HFFc6 (cell line): ENCODE results near the gene ARHGAP45. TPM values are rescaled to one million over a fixed set of nuclear protein-coding genes. Genes with fewer than 3 reads are reported as not detected.

ENCODE experiments used
- DNase-seq: peaks from one replicate; pipeline ENCODE4 v3.0.0-alpha.2; 2018
- H3K27ac Mint-ChIP-seq: 2 replicates; pipeline ENCODE4 v1.8.0; 2020; ENCODE audit warnings: mild to moderate bottlenecking, mixed read lengths
- H3K27me3 Mint-ChIP-seq: 2 replicates; pipeline ENCODE4 v1.8.0; 2021; ENCODE audit warnings: mild to moderate bottlenecking, moderate library complexity, mixed read lengths; ENCODE audit not compliant: insufficient read depth
- H3K36me3 Mint-ChIP-seq: 2 replicates; pipeline ENCODE4 v1.8.0; 2021; ENCODE audit warnings: low read depth, mixed read lengths
- H3K4me1 Mint-ChIP-seq: 2 replicates; pipeline ENCODE4 v1.8.0; 2020; ENCODE audit warnings: low read depth, mixed read lengths
- H3K4me3 Mint-ChIP-seq: 2 replicates; pipeline ENCODE4 v1.8.0; 2020; ENCODE audit warnings: mild to moderate bottlenecking, moderate library complexity, mixed read lengths
- H3K9me3 Mint-ChIP-seq: 2 replicates; pipeline ENCODE4 v1.8.0; 2020; ENCODE audit warnings: mild to moderate bottlenecking, mixed read lengths
- total RNA-seq, 6 experiments: library from RNA; stranded (reverse); fragmentation: NEBNext Ultra II Directional; extraction: Animal tissue kit (Norgen Biotek cat#: 25700); gene quantifications; 2 replicates in 1 of 6; 3 replicates in 5 of 6; pipeline ENCODE4 v1.2.3, GENCODE V29; 2021
- TF ChIP-seq, protein P1 (sequence below): fragments of 200-600 bp; sonication (generic); IDR thresholded peaks from 2 replicates; pipeline ENCODE4 v1.5.0; 2021; ENCODE audit warnings: antibody characterized with exemption, mild to moderate bottlenecking

ARHGAP45 gene
- total RNA-seq, 6 experiments from 2014 or later = 0.28 to 0.74 (median 0.60) TPM

DNA sequence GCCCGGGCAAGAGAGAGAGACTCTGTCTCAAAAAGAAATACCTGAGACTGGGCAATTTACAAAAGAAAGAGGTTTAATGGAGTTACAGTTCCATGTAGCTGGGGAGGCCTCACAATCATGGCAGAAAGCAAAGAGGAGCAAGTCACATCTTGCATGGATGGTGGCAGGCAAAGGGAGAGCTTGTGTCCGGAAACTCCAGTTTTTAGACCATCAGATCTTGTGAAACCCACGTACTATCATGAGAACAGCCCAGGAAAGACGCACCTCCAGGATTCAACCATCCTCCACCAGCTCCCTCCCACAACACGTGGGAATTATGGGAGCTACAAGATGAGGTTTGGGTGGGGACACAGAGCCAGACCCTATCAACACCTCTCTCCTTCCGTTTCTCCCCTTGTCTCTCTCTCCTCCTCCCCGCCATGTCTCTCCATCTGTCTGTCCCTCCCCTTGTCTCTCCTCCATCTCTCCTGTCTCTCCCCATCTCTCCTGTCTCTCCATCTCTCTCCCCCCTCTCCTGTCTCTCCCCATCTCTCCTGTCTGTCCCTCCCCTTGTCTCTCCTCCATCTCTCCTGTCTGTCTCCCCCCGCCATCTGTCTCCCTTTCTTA is 18.2 kb downstream of the ARHGAP45 start:
- no peaks in the 10 kb centered on the region for H3K9me3 Mint-ChIP-seq
- H3K4me1 Mint-ChIP-seq = no peaks in the 10 kb centered on the region
- no peaks in the 10 kb centered on the region for H3K36me3 Mint-ChIP-seq
- no peaks in the 10 kb centered on the region; the same call in 1 of the 2 replicates for H3K27me3 Mint-ChIP-seq
- TF ChIP-seq, protein P1, sequence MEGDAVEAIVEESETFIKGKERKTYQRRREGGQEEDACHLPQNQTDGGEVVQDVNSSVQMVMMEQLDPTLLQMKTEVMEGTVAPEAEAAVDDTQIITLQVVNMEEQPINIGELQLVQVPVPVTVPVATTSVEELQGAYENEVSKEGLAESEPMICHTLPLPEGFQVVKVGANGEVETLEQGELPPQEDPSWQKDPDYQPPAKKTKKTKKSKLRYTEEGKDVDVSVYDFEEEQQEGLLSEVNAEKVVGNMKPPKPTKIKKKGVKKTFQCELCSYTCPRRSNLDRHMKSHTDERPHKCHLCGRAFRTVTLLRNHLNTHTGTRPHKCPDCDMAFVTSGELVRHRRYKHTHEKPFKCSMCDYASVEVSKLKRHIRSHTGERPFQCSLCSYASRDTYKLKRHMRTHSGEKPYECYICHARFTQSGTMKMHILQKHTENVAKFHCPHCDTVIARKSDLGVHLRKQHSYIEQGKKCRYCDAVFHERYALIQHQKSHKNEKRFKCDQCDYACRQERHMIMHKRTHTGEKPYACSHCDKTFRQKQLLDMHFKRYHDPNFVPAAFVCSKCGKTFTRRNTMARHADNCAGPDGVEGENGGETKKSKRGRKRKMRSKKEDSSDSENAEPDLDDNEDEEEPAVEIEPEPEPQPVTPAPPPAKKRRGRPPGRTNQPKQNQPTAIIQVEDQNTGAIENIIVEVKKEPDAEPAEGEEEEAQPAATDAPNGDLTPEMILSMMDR = no peak
- no peak overlapping the region for H3K4me3 Mint-ChIP-seq
- no peak for DNase-seq
- H3K27ac Mint-ChIP-seq = no peak overlapping the region; the same call in 1 of the 2 replicates

DNA sequence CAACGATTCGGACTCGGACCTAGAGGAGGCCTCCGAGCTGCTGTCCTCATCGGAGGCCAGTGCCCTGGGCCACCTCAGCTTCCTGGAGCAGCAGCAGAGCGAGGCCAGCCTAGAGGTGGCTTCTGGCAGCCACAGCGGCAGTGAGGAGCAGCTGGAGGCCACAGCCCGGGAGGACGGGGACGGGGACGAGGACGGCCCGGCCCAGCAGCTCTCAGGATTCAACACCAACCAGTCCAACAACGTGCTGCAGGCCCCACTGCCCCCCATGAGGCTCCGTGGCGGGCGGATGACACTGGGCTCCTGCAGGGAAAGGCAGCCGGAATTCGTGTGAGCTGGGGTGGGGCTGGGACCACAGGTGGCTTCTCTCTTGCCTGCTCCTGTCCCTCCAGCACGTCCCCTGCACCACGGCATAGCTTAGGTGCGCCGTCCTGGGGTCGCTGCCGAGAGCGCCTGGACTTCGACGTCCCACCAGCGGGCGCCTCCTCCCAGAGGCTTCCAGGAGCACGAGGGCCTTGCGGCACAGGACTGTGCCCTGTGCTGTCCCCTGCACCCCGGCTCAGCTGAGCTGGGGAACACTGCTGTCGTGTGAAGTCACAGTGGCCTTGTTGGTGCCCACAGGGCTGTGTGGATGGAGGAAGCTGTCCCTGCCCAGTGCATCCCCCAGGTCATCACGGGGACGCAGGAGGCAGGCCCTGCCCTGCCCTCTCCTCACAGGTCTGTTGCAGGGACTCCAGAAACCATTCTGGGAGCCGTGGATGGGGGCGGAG is 18.9 kb downstream of the ARHGAP45 start:
- no peak overlapping the region for H3K27ac Mint-ChIP-seq

DNA sequence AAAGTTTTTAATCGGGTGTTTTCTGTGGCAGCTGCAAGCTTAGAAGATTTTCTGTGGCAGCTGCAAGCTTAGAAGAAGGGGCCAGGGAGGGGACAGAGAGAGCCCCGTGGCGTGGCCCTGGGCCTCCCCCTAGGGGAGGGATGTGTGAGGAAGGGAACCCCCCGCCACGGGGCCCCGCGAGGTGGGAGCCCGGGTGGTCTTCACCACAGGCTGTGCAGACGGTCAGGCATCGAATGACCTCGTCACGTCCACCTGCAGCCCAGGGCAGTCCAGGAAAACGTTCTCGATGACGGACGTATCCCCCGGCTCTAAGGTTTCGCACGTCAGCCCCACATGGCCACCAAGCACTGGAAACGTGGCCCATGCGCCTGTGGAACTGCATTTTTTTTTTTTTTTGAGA is 19.6 kb downstream of the ARHGAP45 start:
- H3K36me3 Mint-ChIP-seq = no peaks in the 10 kb centered on the region
- no peak for DNase-seq
- H3K27ac Mint-ChIP-seq = no peak overlapping the region

More for the DNA sequence above, 18.9 kb downstream of the ARHGAP45 start:
- Mint-ChIP-seq H3K4me3 (no peak overlapping the region), H3K4me1 (no peaks in the 10 kb centered on the region), H3K9me3 (no peaks in the 10 kb centered on the region), H3K27me3 (no peaks in the 10 kb centered on the region; the same call in 1 of the 2 replicates), H3K36me3 (no peaks in the 10 kb centered on the region)
- no peak for DNase-seq
- TF ChIP-seq, protein P1 = no peak

DNA sequence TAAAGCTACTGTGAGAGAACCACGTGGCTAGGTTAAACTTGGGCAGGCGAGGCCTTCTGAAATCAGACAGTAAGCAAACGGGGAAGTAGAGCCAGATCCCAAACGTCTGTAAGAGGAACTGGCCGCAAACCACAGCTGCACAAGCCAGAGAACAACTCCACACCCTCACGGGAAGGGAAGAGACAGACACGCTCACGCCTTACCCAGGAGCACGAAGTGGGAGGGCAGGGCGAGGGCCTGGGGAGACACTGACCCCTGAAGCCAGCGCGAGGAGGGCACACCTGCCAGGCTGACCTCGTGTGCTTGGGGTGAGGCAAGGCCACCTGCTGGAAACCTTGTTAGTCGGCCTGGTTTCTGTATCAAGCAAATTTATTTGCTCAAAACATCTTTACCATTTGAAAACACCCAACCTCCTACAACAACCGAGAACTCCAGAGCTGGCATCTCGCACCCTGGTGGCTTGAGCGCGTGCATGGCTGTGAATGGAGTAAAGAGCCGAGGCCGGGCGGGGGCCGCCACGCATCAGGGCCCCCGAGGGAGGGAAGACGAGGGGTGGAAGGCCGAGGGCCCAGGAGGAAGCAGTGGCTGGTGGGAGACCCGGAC is 20.9 kb downstream of the ARHGAP45 start:
- H3K9me3 Mint-ChIP-seq = no peaks in the 10 kb centered on the region
- no peak overlapping the region for H3K27ac Mint-ChIP-seq
- H3K4me1 Mint-ChIP-seq = no peaks in the 10 kb centered on the region

More for the DNA sequence above, 19.6 kb downstream of the ARHGAP45 start:
- Mint-ChIP-seq H3K4me1 (no peaks in the 10 kb centered on the region), H3K9me3 (no peaks in the 10 kb centered on the region), H3K27me3 (no peaks in the 10 kb centered on the region; the same call in 1 of the 2 replicates), H3K4me3 (no peak overlapping the region)
- TF ChIP-seq, protein P1 = no peak

DNA sequence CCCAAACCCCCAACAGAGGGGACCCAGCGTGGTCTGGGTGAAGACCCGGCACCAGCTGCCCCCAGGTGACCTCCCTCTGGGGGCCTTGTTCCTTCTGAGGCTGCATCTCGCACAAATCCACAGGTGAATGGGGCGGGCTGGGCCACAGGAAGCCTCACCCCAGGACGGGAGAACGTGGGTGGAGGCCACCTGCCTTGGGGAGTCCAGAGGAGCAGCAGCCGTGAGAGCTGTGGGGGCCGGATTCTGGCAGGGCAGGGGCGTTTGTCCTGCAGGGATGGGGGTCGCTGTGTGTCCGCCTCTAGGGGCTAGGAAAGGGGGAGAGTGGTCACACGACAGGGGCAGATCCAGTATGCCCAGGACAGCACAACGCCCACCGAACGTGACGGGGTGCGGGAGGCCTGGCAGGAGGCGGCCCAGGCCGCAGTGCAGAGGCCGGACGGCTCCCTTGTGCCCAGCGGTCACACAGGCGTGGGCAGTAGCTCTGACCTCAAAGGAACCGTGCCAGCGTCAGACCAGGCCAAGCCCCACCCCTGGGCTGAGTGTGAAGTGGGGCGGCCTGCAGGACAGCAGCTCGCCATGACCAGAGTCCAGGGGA is 21.5 kb downstream of the ARHGAP45 start:
- Mint-ChIP-seq H3K4me1 (peaks cover under 1% of the 10 kb centered on the region; the same call in 1 of the 2 replicates), H3K27ac (no peak overlapping the region), H3K9me3 (no peaks in the 10 kb centered on the region), H3K36me3 (no peaks in the 10 kb centered on the region), H3K27me3 (no peaks in the 10 kb centered on the region; the same call in 1 of the 2 replicates), H3K4me3 (no peak overlapping the region)
- TF ChIP-seq, protein P1 = no peak
- DNase-seq = no peak

More for the DNA sequence above, 20.9 kb downstream of the ARHGAP45 start:
- H3K36me3 Mint-ChIP-seq = no peaks in the 10 kb centered on the region
- H3K4me3 Mint-ChIP-seq = no peak overlapping the region
- TF ChIP-seq, protein P1 = no peak
- DNase-seq = no peak
- no peaks in the 10 kb centered on the region; the same call in 1 of the 2 replicates for H3K27me3 Mint-ChIP-seq
